SK-N-MC (cell line): ENCODE measurements around the gene PHACTR2.

Experiments used
- EZH2 ChIP-seq: fragments of 200-600 bp; sonication (generic); IDR thresholded peaks from one replicate; pipeline ENCODE4 v1.6.1; 2017; ENCODE audit warnings: antibody characterized with exemption
- POLR2AphosphoS5 ChIP-seq: IDR thresholded peaks from 2 replicates; pipeline ENCODE4 v1.6.1; 2012; ENCODE audit warnings: mild to moderate bottlenecking, low read depth, low read length, borderline replicate concordance

DNA sequence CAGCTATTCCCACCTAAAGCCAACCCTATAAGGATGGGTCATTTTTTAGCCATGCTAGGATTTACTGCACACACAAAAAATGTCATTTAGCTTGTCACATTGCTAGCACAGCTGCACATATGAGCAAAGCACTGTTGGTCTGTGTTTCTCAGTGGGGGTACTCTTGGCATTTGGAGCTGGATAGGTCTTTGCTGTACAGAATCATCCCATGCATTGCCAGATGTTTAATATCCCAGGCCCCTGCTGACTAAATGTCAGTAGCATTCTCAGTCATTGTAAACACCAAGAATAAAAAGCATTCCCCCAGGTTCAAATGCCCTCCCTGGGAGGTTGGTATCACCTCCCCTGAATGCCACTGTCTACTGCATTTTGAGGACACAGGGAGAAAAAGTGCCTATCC is 150.8 kb downstream of the PHACTR2 start:
- TF ChIP-seq EZH2 = no peak
- no peak for TF ChIP-seq POLR2AphosphoS5
